IMR-90 (cell line): ENCODE data around the gene IGFBP3. TPM values are rescaled to one million over a fixed set of nuclear protein-coding genes. Genes with fewer than 3 reads are reported as not detected.

Experiments used
- ATAC-seq: fragments of 200-7000 bp; cut with Tn5 transposase; 2 replicates; pipeline ENCODE4 v1.9.1; 2020; ENCODE audit warnings: low read depth, mild to moderate bottlenecking, moderate library complexity
- BruUV-seq: library from RNA; stranded (reverse); fragments of 400-500 nt; replicated peaks from 2 replicates; lab custom pipeline; 2021; lab: Mats Ljungman, UMichigan
- CTCF ChIA-PET: fragments of 300-600 bp; formaldehyde crosslinking; extraction: SDS; loops from one replicate; lab custom pipeline; 2021; ENCODE audit warnings: antibody characterized with exemption; lab: Yijun Ruan, JAX
- POLR2A ChIA-PET: fragments of 300-600 bp; sonication (Branson Sonifier 250); formaldehyde crosslinking; loops from one replicate; lab custom pipeline; 2022; ENCODE audit warnings: antibody characterized with exemption; ENCODE audit not compliant: unreplicated experiment; lab: Charles Lee
- DNase-seq: peaks from one replicate; pipeline ENCODE4 v3.0.0; 2013
- H2AFZ ChIP-seq: replicated peaks from 2 replicates; pipeline ENCODE3; 2013; ENCODE audit warnings: low read length, mild to moderate bottlenecking; ENCODE audit not compliant: poor library complexity
- H2AK5ac ChIP-seq: 2 replicates; pipeline ENCODE4 v1.6.1; 2013; ENCODE audit warnings: low read depth, low read length, inconsistent platforms
- H2AK9ac ChIP-seq: replicated peaks from 2 replicates; pipeline ENCODE3; 2013; ENCODE audit warnings: mild to moderate bottlenecking, low read depth, low read length, moderate library complexity; ENCODE audit not compliant: poor library complexity
- H2BK120ac ChIP-seq: 2 replicates; pipeline ENCODE4 v1.6.1; 2013; ENCODE audit warnings: low read depth, low read length, inconsistent platforms
- H2BK15ac ChIP-seq: 3 replicates; pipeline ENCODE4 v1.6.1; 2013; ENCODE audit warnings: low read depth, low read length, inconsistent platforms
- H2BK20ac ChIP-seq: 2 replicates; pipeline ENCODE4 v1.6.1; 2013; ENCODE audit warnings: low read depth, mild to moderate bottlenecking, inconsistent platforms, low read length, moderate library complexity
- H2BK5ac ChIP-seq: 2 replicates; pipeline ENCODE4 v1.6.1; 2013; ENCODE audit warnings: mild to moderate bottlenecking, low read depth, low read length, inconsistent platforms; ENCODE audit not compliant: poor library complexity, severe bottlenecking
- H3K14ac ChIP-seq: replicated peaks from 2 replicates; pipeline ENCODE4 v1.6.1; 2013; ENCODE audit warnings: low read depth, low read length, inconsistent platforms
- H3K18ac ChIP-seq: 2 replicates; pipeline ENCODE4 v1.6.1; 2013; ENCODE audit warnings: low read depth, low read length, control low read depth
- H3K23ac ChIP-seq: 2 replicates; pipeline ENCODE4 v1.6.1; 2013; ENCODE audit warnings: low read depth, low read length, inconsistent platforms
- H3K27ac ChIP-seq: 2 replicates; pipeline ENCODE4 v1.5.1; 2013; ENCODE audit warnings: mild to moderate bottlenecking, control low read depth, low read length; ENCODE audit not compliant: insufficient read depth
- H3K27me3 ChIP-seq: 2 replicates; pipeline ENCODE4 v1.6.1; 2013; ENCODE audit warnings: low read length; ENCODE audit not compliant: control insufficient read depth, insufficient read depth
- H3K36me3 ChIP-seq: 2 replicates; pipeline ENCODE4 v1.6.1; 2013; ENCODE audit warnings: low read length, mixed read lengths; ENCODE audit not compliant: control insufficient read depth, insufficient read depth
- H3K4ac ChIP-seq: 2 replicates; pipeline ENCODE4 v1.6.1; 2013; ENCODE audit warnings: low read depth, low read length, inconsistent platforms
- H3K4me1 ChIP-seq: 2 replicates; pipeline ENCODE4 v1.6.1; 2013; ENCODE audit warnings: low read length, mixed read lengths; ENCODE audit not compliant: control insufficient read depth, insufficient read depth
- H3K4me2 ChIP-seq: 2 replicates; pipeline ENCODE4 v1.6.1; 2013; ENCODE audit warnings: low read depth, mild to moderate bottlenecking, control low read depth, low read length, moderate library complexity
- H3K4me3 ChIP-seq: 2 replicates; pipeline ENCODE4 v1.5.1; 2013; ENCODE audit warnings: low read depth, mild to moderate bottlenecking, control low read depth, low read length, moderate library complexity; ENCODE audit not compliant: insufficient read depth
- H3K56ac ChIP-seq: 2 replicates; pipeline ENCODE4 v1.6.1; 2013; ENCODE audit warnings: low read length, inconsistent platforms; ENCODE audit not compliant: insufficient read depth; ENCODE audit errors: extremely low read depth
- H3K79me1 ChIP-seq, 2 experiments: 2 replicates each; pipeline ENCODE4 v1.6.1; 2013; ENCODE audit warnings: low read length in 2 of 2, inconsistent platforms in 1 of 2, low read depth in 1 of 2
- H3K9ac ChIP-seq: 2 replicates; pipeline ENCODE4 v1.6.1; 2013; ENCODE audit warnings: low read depth, low read length, control low read depth
- H3K9me1 ChIP-seq: 2 replicates; pipeline ENCODE4 v1.6.1; 2013; ENCODE audit warnings: low read length, inconsistent platforms; ENCODE audit not compliant: insufficient read depth
- H3K9me3 ChIP-seq: 2 replicates; pipeline ENCODE4 v1.6.1; 2013; ENCODE audit warnings: low read length; ENCODE audit not compliant: control insufficient read depth, insufficient read depth
- H4K20me1 ChIP-seq: 2 replicates; pipeline ENCODE4 v1.6.1; 2013; ENCODE audit warnings: low read length, inconsistent platforms; ENCODE audit not compliant: insufficient read depth
- H4K5ac ChIP-seq: 2 replicates; pipeline ENCODE4 v1.6.1; 2013; ENCODE audit warnings: mild to moderate bottlenecking, low read depth, low read length, control low read depth
- H4K8ac ChIP-seq, 2 experiments: 2 replicates each; pipeline ENCODE4 v1.6.1; 2013; ENCODE audit warnings: low read depth in 2 of 2, low read length in 2 of 2, control low read depth in 1 of 2, inconsistent platforms in 1 of 2
- H4K91ac ChIP-seq: 2 replicates; pipeline ENCODE4 v1.6.1; 2013; ENCODE audit warnings: low read depth, low read length, inconsistent platforms; ENCODE audit not compliant: insufficient read depth
- BHLHE40 ChIP-seq: fragments of 150-350 bp; IDR thresholded peaks from 2 replicates; pipeline ENCODE4 v1.6.1; 2016; ENCODE audit warnings: mild to moderate bottlenecking, low read depth, low read length
- CEBPB ChIP-seq: IDR thresholded peaks from 2 replicates; pipeline ENCODE4 v1.6.1; 2012; ENCODE audit warnings: low read depth, low read length, improper control_type of control experiment
- CHD1 ChIP-seq: IDR thresholded peaks from 2 replicates; pipeline ENCODE4 v1.6.1; 2012; ENCODE audit warnings: low read depth, low read length, improper control_type of control experiment
- FOS ChIP-seq: fragments of 150-350 bp; IDR thresholded peaks from 2 replicates; pipeline ENCODE4 v1.6.1; 2016; ENCODE audit warnings: low read depth, low read length
- RFX5 ChIP-seq: IDR thresholded peaks from 2 replicates; pipeline ENCODE4 v1.8.0; 2012; ENCODE audit warnings: low read depth, mild to moderate bottlenecking, low read length, moderate library complexity
- SMC3 ChIP-seq: fragments of 150-350 bp; IDR thresholded peaks from 2 replicates; pipeline ENCODE4 v1.6.1; 2016; ENCODE audit warnings: low read depth, mild to moderate bottlenecking, antibody characterized with exemption, low read length, moderate library complexity
- WGBS, 2 experiments: methylation state at CpG; one replicate each; pipeline versions ENCODE4 v1.1.5 to v1.1.7; 2013; ENCODE audit warnings: missing lambda C conversion rate in 2 of 2; ENCODE audit not compliant: insufficient read length in 1 of 2; ENCODE audit errors: extremely low coverage in 2 of 2; 5-methylcytosine and 5-hydroxymethylcytosine counted together
- dilution Hi-C: fragments of 300-500 bp; cut with HindIII; formaldehyde crosslinking; loops from one replicate; pipeline ENCODE4 v1.14.3; 2018; ENCODE audit warnings: low sequenced_read_pairs; ENCODE audit not compliant: unreplicated experiment
- in situ Hi-C: fragments of 300-500 bp; cut with MboI; formaldehyde crosslinking; loops from 3 replicates; pipeline ENCODE4 v1.14.3; 2019; ENCODE audit warnings: low sequenced_read_pairs, inconsistent platforms, mixed read lengths
- intact Hi-C: fragments of 100-400 bp; cut with micrococcal nuclease; formaldehyde crosslinking; loops from 2 replicates; pipeline ENCODE4 v1.10.0; 2022
- polyA plus RNA-seq, 3 experiments: library from polyadenylated mRNA; depleted of rRNA; stranded (reverse); fragments of >200 nt; gene quantifications; 2 replicates each; pipeline ENCODE4 v1.2.3, GENCODE V29; 2012; ENCODE audit warnings: low replicate concordance in 1 of 3
- total RNA-seq: library from RNA; depleted of rRNA; stranded (reverse); fragments of >200 nt; gene quantifications from 2 replicates; pipeline ENCODE4 v1.2.3, GENCODE V29; 2012
- TF ChIP-seq, protein P1 (sequence below): fragments of 150-350 bp; IDR thresholded peaks from 2 replicates; pipeline ENCODE4 v1.6.1; 2016; ENCODE audit warnings: low read depth, mild to moderate bottlenecking, low read length, moderate library complexity, borderline replicate concordance
- TF ChIP-seq, protein P2 (sequence below): fragments of 150-350 bp; IDR thresholded peaks from 2 replicates; pipeline ENCODE4 v1.6.1; 2017; ENCODE audit warnings: mild to moderate bottlenecking, antibody characterized with exemption, low read length, low read depth
- TF ChIP-seq, protein P3 (sequence below): conservative IDR thresholded peaks from 2 replicates; pipeline ENCODE4 v1.5.1; 2012; ENCODE audit warnings: mild to moderate bottlenecking, low read depth, low read length, improper control_type of control experiment

The IGFBP3 gene
- total and polyA plus RNA-seq, 2 of the 4 experiments (the other 2 are of a cell fraction) = 272 to 601 TPM

DNA sequence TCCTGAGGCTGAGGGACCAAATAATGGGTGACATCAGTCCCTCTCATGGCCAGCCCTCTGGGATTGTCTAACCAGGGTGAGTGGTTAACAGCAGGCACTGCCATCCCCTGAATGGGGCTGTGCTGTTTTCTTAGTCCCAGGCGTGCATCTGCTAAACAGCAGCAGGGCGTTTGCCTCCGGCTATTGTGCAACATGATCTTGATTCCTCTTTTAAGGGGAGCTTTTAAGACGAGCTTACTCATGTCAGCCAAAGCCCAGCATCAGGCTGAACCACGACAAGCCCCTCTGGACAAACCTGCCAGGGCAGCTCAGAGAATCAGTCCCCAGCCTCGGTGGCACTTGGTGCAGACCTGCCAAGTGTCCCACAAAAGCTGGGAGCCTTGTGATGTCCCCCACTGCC lies 16.2 kb upstream of the IGFBP3 start:
- Histone ChIP-seq H4K8ac (no peak overlapping the region), H3K9me1 (peaks cover 12% of the 10 kb centered on the region), H2AFZ (no peak overlapping the region), H3K4ac (no peak overlapping the region), H4K20me1 (no peaks in the 10 kb centered on the region), H3K18ac (no peak overlapping the region), H3K79me1 (no peaks in the 10 kb centered on the region), H3K56ac (no peak overlapping the region), H3K27me3 (0 out of 2 replicates have a peak, but pooled peaks cover 2% of the 10 kb centered on the region), H2BK20ac (no peak overlapping the region), H3K4me3 (no peak overlapping the region), H3K27ac (no peak overlapping the region), H4K91ac (no peak overlapping the region), H2BK120ac (no peak overlapping the region), H2AK9ac (peak overlapping the region; percentile 0), H2BK15ac (no peak overlapping the region), H2AK5ac (no peak overlapping the region), H3K36me3 (no peaks in the 10 kb centered on the region), H3K9me3 (no peaks in the 10 kb centered on the region; the same call in 1 of the 2 replicates), H3K9ac (no peak overlapping the region), H3K4me2 (no peak overlapping the region), H3K23ac (no peak overlapping the region), H3K4me1 (no peaks in the 10 kb centered on the region), H2BK5ac (no peak overlapping the region), H3K14ac (no peak overlapping the region), H4K5ac (no peak overlapping the region)
- CTCF ChIA-PET = no interaction called here
- POLR2A ChIA-PET = no interaction called here
- DNase-seq (no peak), ATAC-seq (no peak)
- no TSS peak for BruUV-seq
- TF ChIP-seq, protein P1, sequence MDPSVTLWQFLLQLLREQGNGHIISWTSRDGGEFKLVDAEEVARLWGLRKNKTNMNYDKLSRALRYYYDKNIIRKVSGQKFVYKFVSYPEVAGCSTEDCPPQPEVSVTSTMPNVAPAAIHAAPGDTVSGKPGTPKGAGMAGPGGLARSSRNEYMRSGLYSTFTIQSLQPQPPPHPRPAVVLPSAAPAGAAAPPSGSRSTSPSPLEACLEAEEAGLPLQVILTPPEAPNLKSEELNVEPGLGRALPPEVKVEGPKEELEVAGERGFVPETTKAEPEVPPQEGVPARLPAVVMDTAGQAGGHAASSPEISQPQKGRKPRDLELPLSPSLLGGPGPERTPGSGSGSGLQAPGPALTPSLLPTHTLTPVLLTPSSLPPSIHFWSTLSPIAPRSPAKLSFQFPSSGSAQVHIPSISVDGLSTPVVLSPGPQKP = no peak
- TF ChIP-seq SMC3 (no peak), RFX5 (no peak), BHLHE40 (no peak), FOS (no peak), CEBPB (peak; percentile 63), CHD1 (no peak)
- TF ChIP-seq, protein P2, sequence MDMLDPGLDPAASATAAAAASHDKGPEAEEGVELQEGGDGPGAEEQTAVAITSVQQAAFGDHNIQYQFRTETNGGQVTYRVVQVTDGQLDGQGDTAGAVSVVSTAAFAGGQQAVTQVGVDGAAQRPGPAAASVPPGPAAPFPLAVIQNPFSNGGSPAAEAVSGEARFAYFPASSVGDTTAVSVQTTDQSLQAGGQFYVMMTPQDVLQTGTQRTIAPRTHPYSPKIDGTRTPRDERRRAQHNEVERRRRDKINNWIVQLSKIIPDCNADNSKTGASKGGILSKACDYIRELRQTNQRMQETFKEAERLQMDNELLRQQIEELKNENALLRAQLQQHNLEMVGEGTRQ = no peak
- TF ChIP-seq, protein P3, sequence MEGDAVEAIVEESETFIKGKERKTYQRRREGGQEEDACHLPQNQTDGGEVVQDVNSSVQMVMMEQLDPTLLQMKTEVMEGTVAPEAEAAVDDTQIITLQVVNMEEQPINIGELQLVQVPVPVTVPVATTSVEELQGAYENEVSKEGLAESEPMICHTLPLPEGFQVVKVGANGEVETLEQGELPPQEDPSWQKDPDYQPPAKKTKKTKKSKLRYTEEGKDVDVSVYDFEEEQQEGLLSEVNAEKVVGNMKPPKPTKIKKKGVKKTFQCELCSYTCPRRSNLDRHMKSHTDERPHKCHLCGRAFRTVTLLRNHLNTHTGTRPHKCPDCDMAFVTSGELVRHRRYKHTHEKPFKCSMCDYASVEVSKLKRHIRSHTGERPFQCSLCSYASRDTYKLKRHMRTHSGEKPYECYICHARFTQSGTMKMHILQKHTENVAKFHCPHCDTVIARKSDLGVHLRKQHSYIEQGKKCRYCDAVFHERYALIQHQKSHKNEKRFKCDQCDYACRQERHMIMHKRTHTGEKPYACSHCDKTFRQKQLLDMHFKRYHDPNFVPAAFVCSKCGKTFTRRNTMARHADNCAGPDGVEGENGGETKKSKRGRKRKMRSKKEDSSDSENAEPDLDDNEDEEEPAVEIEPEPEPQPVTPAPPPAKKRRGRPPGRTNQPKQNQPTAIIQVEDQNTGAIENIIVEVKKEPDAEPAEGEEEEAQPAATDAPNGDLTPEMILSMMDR = no peak
- in situ Hi-C loops = no loop called here
- WGBS, 2 experiments = 64% methylated on average over 3 of the region's 6 CpGs; no CpG with 5 or more reads in 1 of the 2 experiments
- intact Hi-C loops = no loop called here
- dilution Hi-C loops = no loop called here
